ENCODE results near the gene ARHGEF7.

DNA sequence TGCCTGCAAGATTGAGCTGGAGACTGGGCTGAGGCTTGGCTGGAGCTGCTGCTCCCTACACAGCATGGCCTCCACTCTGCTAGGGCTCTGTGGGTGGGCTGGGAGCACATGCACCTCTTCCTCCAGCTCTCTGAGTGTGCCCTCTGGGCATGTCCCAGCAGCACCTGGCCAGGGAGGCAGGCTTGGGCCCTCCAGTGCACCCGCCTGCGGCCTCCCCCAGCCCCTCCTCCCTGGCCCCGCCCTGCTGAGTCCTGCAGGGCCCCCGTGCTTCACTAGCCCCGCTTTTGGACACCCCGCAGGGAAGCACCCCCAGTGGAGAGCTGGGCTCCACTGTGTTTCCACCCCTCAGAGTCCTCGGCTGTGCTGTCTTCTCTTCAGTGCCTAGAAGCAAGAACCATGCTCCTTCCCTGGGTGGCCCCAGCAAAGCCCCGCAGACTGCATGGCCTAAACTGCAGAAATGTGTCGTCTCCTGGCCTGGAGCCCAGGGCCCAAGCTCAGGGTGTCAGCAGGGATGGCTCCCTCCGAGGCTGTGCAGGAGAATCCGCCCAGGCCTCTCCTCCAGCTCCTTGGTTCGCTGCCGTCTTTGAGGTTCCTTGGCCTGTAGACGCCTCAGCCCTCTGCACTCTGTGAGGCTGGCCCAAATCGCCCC lies 200.4 kb downstream of the ARHGEF7 start:
- no peak for TF ChIP-seq EZH2phosphoT487 (IDR thresholded peaks at IDR 0.05; ENCODE audit: borderline replicate concordance, low read depth, low read length)
- TF ChIP-seq, protein P1, sequence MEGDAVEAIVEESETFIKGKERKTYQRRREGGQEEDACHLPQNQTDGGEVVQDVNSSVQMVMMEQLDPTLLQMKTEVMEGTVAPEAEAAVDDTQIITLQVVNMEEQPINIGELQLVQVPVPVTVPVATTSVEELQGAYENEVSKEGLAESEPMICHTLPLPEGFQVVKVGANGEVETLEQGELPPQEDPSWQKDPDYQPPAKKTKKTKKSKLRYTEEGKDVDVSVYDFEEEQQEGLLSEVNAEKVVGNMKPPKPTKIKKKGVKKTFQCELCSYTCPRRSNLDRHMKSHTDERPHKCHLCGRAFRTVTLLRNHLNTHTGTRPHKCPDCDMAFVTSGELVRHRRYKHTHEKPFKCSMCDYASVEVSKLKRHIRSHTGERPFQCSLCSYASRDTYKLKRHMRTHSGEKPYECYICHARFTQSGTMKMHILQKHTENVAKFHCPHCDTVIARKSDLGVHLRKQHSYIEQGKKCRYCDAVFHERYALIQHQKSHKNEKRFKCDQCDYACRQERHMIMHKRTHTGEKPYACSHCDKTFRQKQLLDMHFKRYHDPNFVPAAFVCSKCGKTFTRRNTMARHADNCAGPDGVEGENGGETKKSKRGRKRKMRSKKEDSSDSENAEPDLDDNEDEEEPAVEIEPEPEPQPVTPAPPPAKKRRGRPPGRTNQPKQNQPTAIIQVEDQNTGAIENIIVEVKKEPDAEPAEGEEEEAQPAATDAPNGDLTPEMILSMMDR (conservative IDR thresholded peaks at IDR 0.05; ENCODE audit: low read length) = no peak
